Neural cell (in vitro differentiated cells): ENCODE measurements around the gene NEURL1.

ENCODE experiments used
- EP300 ChIP-seq: fragments of 450-650 bp; conservative IDR thresholded peaks from 2 replicates; pipeline ENCODE4 v1.6.1; 2014; ENCODE audit warnings: antibody characterized with exemption, mild to moderate bottlenecking, moderate library complexity; ENCODE audit not compliant: poor library complexity, severe bottlenecking
- EZH2 ChIP-seq: fragments of 200-600, 300-800 bp; shearing (Covaris generic), sonication (generic); IDR thresholded peaks from 2 replicates; pipeline ENCODE4 v1.6.1; 2014; ENCODE audit warnings: antibody characterized with exemption, low read length, borderline replicate concordance, mild to moderate bottlenecking; ENCODE audit not compliant: insufficient read depth, poor library complexity, severe bottlenecking
- POLR2AphosphoS5 ChIP-seq: IDR thresholded peaks from 2 replicates; pipeline ENCODE4 v1.6.1; 2012
- RAD21 ChIP-seq: fragments of 450-650 bp; conservative IDR thresholded peaks from 2 replicates; pipeline ENCODE4 v1.6.1; 2014; ENCODE audit warnings: antibody characterized with exemption, mild to moderate bottlenecking, moderate library complexity
- TAF1 ChIP-seq: IDR thresholded peaks from 2 replicates; pipeline ENCODE4 v1.6.1; 2012; ENCODE audit warnings: low read depth
- TF ChIP-seq, protein P1 (sequence below): fragments of 450-650 bp; IDR thresholded peaks from 2 replicates; pipeline ENCODE4 v1.5.1; 2014; ENCODE audit warnings: antibody characterized with exemption, mild to moderate bottlenecking, moderate library complexity; ENCODE audit not compliant: poor library complexity, severe bottlenecking
- TF ChIP-seq, protein P2 (sequence below): IDR thresholded peaks from 2 replicates; pipeline ENCODE4 v1.6.1; 2012; ENCODE audit warnings: borderline replicate concordance

DNA sequence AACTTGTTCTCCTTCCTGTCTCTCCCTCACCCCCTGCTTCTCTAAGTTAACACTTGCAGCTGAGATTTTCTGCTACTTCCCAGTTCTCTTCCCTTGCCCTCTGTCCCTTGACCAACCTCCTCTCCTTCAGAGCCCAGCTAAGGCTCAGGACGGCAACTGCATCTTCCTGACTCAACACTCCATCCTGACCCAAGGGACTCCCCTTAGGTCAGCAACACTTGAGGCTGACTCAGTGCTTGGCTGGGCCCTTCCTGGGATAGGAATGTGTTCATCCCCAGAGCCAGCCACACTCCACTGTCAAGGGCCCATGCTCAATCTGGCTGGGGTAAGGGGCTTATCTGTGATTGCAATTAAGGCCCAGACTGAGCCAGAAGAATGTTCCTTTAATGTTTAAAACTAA lies 44.8 kb upstream of the NEURL1 start:
- TF ChIP-seq, protein P1, sequence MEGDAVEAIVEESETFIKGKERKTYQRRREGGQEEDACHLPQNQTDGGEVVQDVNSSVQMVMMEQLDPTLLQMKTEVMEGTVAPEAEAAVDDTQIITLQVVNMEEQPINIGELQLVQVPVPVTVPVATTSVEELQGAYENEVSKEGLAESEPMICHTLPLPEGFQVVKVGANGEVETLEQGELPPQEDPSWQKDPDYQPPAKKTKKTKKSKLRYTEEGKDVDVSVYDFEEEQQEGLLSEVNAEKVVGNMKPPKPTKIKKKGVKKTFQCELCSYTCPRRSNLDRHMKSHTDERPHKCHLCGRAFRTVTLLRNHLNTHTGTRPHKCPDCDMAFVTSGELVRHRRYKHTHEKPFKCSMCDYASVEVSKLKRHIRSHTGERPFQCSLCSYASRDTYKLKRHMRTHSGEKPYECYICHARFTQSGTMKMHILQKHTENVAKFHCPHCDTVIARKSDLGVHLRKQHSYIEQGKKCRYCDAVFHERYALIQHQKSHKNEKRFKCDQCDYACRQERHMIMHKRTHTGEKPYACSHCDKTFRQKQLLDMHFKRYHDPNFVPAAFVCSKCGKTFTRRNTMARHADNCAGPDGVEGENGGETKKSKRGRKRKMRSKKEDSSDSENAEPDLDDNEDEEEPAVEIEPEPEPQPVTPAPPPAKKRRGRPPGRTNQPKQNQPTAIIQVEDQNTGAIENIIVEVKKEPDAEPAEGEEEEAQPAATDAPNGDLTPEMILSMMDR, result no peak
- no peak for TF ChIP-seq EZH2
- TF ChIP-seq TAF1, result no peak
- no peak for TF ChIP-seq RAD21
- no peak for TF ChIP-seq EP300
- no peak for TF ChIP-seq POLR2AphosphoS5
- TF ChIP-seq, protein P2, sequence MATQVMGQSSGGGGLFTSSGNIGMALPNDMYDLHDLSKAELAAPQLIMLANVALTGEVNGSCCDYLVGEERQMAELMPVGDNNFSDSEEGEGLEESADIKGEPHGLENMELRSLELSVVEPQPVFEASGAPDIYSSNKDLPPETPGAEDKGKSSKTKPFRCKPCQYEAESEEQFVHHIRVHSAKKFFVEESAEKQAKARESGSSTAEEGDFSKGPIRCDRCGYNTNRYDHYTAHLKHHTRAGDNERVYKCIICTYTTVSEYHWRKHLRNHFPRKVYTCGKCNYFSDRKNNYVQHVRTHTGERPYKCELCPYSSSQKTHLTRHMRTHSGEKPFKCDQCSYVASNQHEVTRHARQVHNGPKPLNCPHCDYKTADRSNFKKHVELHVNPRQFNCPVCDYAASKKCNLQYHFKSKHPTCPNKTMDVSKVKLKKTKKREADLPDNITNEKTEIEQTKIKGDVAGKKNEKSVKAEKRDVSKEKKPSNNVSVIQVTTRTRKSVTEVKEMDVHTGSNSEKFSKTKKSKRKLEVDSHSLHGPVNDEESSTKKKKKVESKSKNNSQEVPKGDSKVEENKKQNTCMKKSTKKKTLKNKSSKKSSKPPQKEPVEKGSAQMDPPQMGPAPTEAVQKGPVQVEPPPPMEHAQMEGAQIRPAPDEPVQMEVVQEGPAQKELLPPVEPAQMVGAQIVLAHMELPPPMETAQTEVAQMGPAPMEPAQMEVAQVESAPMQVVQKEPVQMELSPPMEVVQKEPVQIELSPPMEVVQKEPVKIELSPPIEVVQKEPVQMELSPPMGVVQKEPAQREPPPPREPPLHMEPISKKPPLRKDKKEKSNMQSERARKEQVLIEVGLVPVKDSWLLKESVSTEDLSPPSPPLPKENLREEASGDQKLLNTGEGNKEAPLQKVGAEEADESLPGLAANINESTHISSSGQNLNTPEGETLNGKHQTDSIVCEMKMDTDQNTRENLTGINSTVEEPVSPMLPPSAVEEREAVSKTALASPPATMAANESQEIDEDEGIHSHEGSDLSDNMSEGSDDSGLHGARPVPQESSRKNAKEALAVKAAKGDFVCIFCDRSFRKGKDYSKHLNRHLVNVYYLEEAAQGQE, result no peak
